LNCaP clone FGC (cell line): Measurements from ENCODE around the gene WDR82.

ENCODE experiments used
- DNase-seq: peaks from one replicate; pipeline ENCODE4 v3.0.0-alpha.2; 2011; ENCODE audit warnings: low read depth
- H3K4me3 ChIP-seq: 2 replicates; pipeline ENCODE4 v1.5.1; 2011; ENCODE audit warnings: mild to moderate bottlenecking, low read depth, low read length, control low read depth
- TF ChIP-seq, protein P1 (sequence below): IDR thresholded peaks from 2 replicates; pipeline ENCODE4 v1.5.1; 2012; ENCODE audit warnings: mild to moderate bottlenecking; ENCODE audit not compliant: control insufficient read depth, insufficient read depth; ENCODE audit errors: extremely low read depth

WDR82 gene

DNA sequence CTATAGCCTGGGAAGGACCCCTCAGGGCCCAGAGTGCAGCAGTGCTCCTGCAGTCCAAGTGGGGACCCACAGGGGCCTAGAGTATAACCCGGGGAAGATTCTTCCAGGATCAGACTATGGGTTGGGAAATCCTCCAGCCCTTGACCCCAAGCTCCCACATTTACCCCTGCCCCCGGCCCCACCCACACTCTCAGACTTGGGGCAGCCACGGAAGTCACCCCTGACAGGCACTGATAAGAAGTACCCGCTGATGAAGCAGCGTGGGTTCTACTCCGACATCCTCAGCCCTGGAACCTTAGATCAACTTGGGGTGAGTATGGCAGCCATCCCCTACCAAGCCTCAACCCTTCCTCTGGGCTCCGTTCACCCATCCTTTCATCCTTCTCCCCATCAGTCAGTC is 44.0 kb upstream of the WDR82 start:
- no peak overlapping the region for H3K4me3 ChIP-seq
- DNase-seq: no peak
- TF ChIP-seq, protein P1, sequence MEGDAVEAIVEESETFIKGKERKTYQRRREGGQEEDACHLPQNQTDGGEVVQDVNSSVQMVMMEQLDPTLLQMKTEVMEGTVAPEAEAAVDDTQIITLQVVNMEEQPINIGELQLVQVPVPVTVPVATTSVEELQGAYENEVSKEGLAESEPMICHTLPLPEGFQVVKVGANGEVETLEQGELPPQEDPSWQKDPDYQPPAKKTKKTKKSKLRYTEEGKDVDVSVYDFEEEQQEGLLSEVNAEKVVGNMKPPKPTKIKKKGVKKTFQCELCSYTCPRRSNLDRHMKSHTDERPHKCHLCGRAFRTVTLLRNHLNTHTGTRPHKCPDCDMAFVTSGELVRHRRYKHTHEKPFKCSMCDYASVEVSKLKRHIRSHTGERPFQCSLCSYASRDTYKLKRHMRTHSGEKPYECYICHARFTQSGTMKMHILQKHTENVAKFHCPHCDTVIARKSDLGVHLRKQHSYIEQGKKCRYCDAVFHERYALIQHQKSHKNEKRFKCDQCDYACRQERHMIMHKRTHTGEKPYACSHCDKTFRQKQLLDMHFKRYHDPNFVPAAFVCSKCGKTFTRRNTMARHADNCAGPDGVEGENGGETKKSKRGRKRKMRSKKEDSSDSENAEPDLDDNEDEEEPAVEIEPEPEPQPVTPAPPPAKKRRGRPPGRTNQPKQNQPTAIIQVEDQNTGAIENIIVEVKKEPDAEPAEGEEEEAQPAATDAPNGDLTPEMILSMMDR: no peak

DNA sequence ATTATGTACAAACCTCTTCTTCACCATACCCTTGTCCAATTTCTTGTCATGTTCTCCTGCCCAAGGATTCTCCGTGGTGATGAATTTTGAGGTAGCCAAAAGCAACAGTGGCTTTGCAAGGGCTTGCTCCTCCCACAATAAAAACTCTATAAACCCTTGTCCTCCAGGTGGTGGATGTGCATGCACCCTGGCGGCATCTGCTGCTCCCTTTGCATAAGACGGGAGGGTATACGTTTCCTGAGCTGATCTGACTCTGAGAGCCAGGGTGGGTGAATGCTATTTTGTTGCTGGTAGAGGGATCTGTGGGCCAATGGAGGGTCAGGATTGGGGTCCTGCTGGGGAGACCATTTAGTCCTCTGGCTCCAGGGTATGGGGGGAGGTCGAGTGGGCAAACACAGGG is 43.0 kb upstream of the WDR82 start:
- TF ChIP-seq, protein P1: no peak
- H3K4me3 ChIP-seq: no peak overlapping the region
- no peak for DNase-seq

DNA sequence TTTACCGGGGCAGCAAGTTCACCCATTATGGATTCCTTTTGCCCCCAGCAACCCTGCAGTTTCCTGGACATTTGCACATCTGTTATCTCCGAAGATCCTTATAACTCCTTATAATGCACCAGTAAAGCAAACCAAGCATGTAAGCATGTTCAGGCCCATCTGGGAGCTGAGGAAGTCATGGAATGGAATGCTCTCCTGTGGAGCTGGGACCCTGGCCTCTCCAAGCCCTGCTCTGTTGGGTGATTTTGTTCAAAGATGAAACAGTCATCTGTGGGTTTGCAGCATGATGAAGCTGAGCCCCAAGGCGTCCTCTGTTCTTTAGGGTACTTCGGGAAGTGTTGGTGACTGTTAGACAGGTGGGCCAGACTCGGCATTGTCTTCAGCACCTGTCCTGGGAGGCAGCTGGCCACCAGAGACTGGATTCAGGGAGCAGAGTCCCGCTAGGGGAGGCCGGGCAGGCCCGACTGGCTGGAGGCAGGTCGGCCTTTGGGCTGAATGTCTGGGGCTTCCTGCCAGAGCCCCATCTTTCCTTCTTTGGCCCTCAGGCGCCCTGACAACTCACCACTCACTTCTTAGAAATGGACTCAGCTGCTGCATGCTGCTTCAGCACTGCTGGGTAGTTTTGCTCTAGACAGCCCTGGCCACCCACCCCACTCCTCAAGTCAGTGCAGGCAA is 41.6 kb upstream of the WDR82 start:
- TF ChIP-seq, protein P1: no peak
- H3K4me3 ChIP-seq: no peak overlapping the region
- no peak for DNase-seq

GRCh38 chr3:52318186-52318816 is 39.9 kb upstream of the WDR82 start:
- TF ChIP-seq, protein P1: no peak
- DNase-seq: no peak
- no peak overlapping the region for H3K4me3 ChIP-seq

- TF ChIP-seq, protein P1: no peak
- DNase-seq: no peak
- no peak overlapping the region for H3K4me3 ChIP-seq
Measured at GRCh38 chr3:52317208-52318000, 39.0 kb upstream of the WDR82 start.

GRCh38 chr3:52315977-52316764 is 37.7 kb upstream of the WDR82 start, which contains the start of gene DNAH1:
DNAH1 (plus strand) TSS chr3:52316319; CDS start chr3:52322443, 6,124 bp downstream.
- no peak within 1 kb of the TSS for H3K4me3 ChIP-seq
- TF ChIP-seq, protein P1: no peak
- DNase-seq: no peak
